Glutamatergic neuron (in vitro differentiated cells): ENCODE data around the gene INPP4A. TPM values are rescaled to one million over a fixed set of nuclear protein-coding genes. Genes with fewer than 3 reads are reported as not detected.

Experiments used
- DNase-seq: peaks from one replicate; pipeline ENCODE4 v3.0.0; 2022
- H3K27ac Mint-ChIP-seq: one replicate; pipeline ENCODE4 v1.8.0; 2020; ENCODE audit warnings: mild to moderate bottlenecking, mixed read lengths, inconsistent platforms; ENCODE audit not compliant: unreplicated experiment
- H3K27me3 Mint-ChIP-seq: one replicate; pipeline ENCODE4 v1.8.0; 2020; ENCODE audit warnings: mild to moderate bottlenecking, moderate library complexity, mixed read lengths, inconsistent platforms; ENCODE audit not compliant: unreplicated experiment
- H3K36me3 Mint-ChIP-seq: one replicate; pipeline ENCODE4 v1.8.0; 2020; ENCODE audit warnings: mild to moderate bottlenecking, mixed read lengths, inconsistent platforms; ENCODE audit not compliant: unreplicated experiment
- H3K4me1 Mint-ChIP-seq: one replicate; pipeline ENCODE4 v1.8.0; 2020; ENCODE audit warnings: mild to moderate bottlenecking, low read depth, mixed read lengths, inconsistent platforms; ENCODE audit not compliant: unreplicated experiment
- H3K4me3 Mint-ChIP-seq: one replicate; pipeline ENCODE4 v1.8.0; 2020; ENCODE audit warnings: mild to moderate bottlenecking, mixed read lengths, inconsistent platforms; ENCODE audit not compliant: unreplicated experiment
- H3K9me3 Mint-ChIP-seq: one replicate; pipeline ENCODE4 v1.8.0; 2020; ENCODE audit warnings: mild to moderate bottlenecking, moderate library complexity, mixed read lengths, inconsistent platforms; ENCODE audit not compliant: unreplicated experiment
- CTCF ChIP-seq: fragments of 200-600 bp; sonication (generic); IDR thresholded peaks from one replicate; pipeline ENCODE4 v1.5.0; 2021; ENCODE audit not compliant: partially characterized antibody, unreplicated experiment
- total RNA-seq: library from RNA; stranded (reverse); fragmentation: NEBNext Ultra II Directional; extraction: Animal tissue kit (Norgen Biotek cat#: 25700); gene quantifications from one replicate; pipeline ENCODE4 v1.2.1, GENCODE V29; 2021; ENCODE audit not compliant: unreplicated experiment

The INPP4A gene
- total RNA-seq, 1 donor from 2014 or later, result 54.5 TPM

DNA sequence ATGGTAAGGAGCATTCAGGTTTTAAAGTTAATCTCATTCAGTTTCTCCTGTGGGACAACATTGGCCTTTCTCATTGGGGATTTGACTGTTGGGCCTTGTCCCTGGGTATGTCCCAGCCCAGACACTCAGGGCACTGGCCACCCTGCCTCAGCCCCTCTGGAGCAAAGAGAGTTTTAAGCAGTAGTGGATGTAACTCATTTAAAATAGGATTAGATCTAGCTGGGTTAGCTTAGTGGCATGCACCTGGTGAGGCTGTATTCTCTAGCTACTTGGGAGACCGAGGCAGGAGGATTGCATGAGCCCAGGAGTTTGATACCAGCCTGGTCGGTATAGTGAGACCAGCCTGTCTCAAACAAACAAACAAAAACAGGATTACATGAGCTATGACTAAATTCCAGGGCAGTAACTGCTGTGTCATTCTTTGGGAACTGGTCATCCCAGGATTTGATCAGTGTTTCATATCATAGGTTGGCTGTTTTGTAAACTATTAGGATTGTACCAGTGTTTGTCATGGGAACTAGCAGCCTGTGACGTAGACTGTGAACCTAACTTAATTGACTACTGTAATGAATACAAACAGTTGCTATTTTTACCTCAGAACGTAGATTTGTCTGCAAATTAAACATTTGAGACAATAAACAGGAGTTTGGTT, 12.5 kb downstream of the INPP4A start:
- H3K4me1 Mint-ChIP-seq, result peaks cover 4% of the 10 kb centered on the region
- H3K27ac Mint-ChIP-seq, result no peak overlapping the region
- no peaks in the 10 kb centered on the region for H3K36me3 Mint-ChIP-seq
- no peak overlapping the region for H3K4me3 Mint-ChIP-seq
- no peak for DNase-seq
- no peak for TF ChIP-seq CTCF
- no peaks in the 10 kb centered on the region for H3K9me3 Mint-ChIP-seq
- peaks cover 7% of the 10 kb centered on the region for H3K27me3 Mint-ChIP-seq

- no peak for TF ChIP-seq CTCF
- Mint-ChIP-seq H3K4me1 (peaks cover 4% of the 10 kb centered on the region), H3K4me3 (no peak overlapping the region), H3K27me3 (peaks cover 5% of the 10 kb centered on the region), H3K9me3 (no peaks in the 10 kb centered on the region), H3K27ac (no peak overlapping the region), H3K36me3 (no peaks in the 10 kb centered on the region)
- no peak for DNase-seq
These were observed 13.5 kb downstream of the INPP4A start for GRCh38 chr2:98458207-98458606.

- H3K4me3 Mint-ChIP-seq, result no peak overlapping the region
- no peak overlapping the region for H3K27ac Mint-ChIP-seq
- no peak for DNase-seq
- no peaks in the 10 kb centered on the region for H3K36me3 Mint-ChIP-seq
- peaks cover 4% of the 10 kb centered on the region for H3K4me1 Mint-ChIP-seq
- no peak for TF ChIP-seq CTCF
- H3K27me3 Mint-ChIP-seq, result peaks cover 5% of the 10 kb centered on the region
- H3K9me3 Mint-ChIP-seq, result no peaks in the 10 kb centered on the region
These were observed 14.2 kb downstream of the INPP4A start for GRCh38 chr2:98458667-98459380.

GRCh38 chr2:98459496-98460175, 15.0 kb downstream of the INPP4A start:
- TF ChIP-seq CTCF, result no peak
- Mint-ChIP-seq H3K36me3 (no peaks in the 10 kb centered on the region), H3K4me3 (no peak overlapping the region), H3K4me1 (peaks cover 4% of the 10 kb centered on the region), H3K27me3 (peaks cover 8% of the 10 kb centered on the region), H3K9me3 (no peaks in the 10 kb centered on the region), H3K27ac (no peak overlapping the region)
- DNase-seq, result no peak
